Smooth muscle cell (in vitro differentiated cells): ENCODE measurements around the gene IFT20. TPM values are rescaled to one million over a fixed set of nuclear protein-coding genes. Genes with fewer than 3 reads are reported as not detected.

Experiments
- DNase-seq: peaks from one replicate; lab custom pipeline; 2025; ENCODE audit not compliant: unreplicated experiment; lab: John Stamatoyannopoulos, UW
- H2AFZ ChIP-seq: fragments of 200-600 bp; sonication (generic); 2 replicates; pipeline ENCODE4 v1.6.0; 2016; ENCODE audit warnings: antibody characterized with exemption, low read depth, mild to moderate bottlenecking
- H3F3A ChIP-seq: fragments of 200-600 bp; sonication (generic); 2 replicates; pipeline ENCODE4 v1.6.0; 2017; ENCODE audit warnings: antibody characterized with exemption, low read depth
- H3K27ac ChIP-seq: fragments of 200-600 bp; sonication (generic); 2 replicates; pipeline ENCODE4 v1.5.1; 2016; ENCODE audit warnings: low read depth, mild to moderate bottlenecking
- H3K27me3 ChIP-seq: fragments of 200-600 bp; sonication (generic); 2 replicates; pipeline ENCODE4 v1.6.1; 2016; ENCODE audit warnings: low read depth, mild to moderate bottlenecking
- H3K36me3 ChIP-seq: fragments of 200-600 bp; sonication (generic); 2 replicates; pipeline ENCODE4 v1.5.1; 2016; ENCODE audit warnings: low read depth
- H3K4me1 ChIP-seq: fragments of 200-600 bp; sonication (generic); 2 replicates; pipeline ENCODE4 v1.5.1; 2016; ENCODE audit warnings: low read depth
- H3K4me2 ChIP-seq: fragments of 200-600 bp; sonication (generic); 2 replicates; pipeline ENCODE4 v1.6.0; 2016; ENCODE audit warnings: mild to moderate bottlenecking
- H3K4me3 ChIP-seq: fragments of 200-600 bp; sonication (generic); 2 replicates; pipeline ENCODE4 v1.5.1; 2016; ENCODE audit warnings: mild to moderate bottlenecking
- H3K79me2 ChIP-seq: fragments of 200-600 bp; sonication (generic); 2 replicates; pipeline ENCODE4 v1.6.0; 2016; ENCODE audit warnings: low read depth, mild to moderate bottlenecking
- H3K9ac ChIP-seq: fragments of 200-600 bp; sonication (generic); 2 replicates; pipeline ENCODE4 v1.6.0; 2016; ENCODE audit warnings: low read depth
- H3K9me3 ChIP-seq: fragments of 200-600 bp; sonication (generic); replicated peaks from 2 replicates; pipeline ENCODE4 v1.5.1; 2016; ENCODE audit warnings: low read depth
- H4K20me1 ChIP-seq: fragments of 200-600 bp; sonication (generic); 2 replicates; pipeline ENCODE4 v1.6.0; 2016; ENCODE audit warnings: low read depth
- CTCF ChIP-seq: fragments of 200-600 bp; sonication (generic); IDR thresholded peaks from 2 replicates; pipeline ENCODE4 v1.5.1; 2017; ENCODE audit warnings: borderline replicate concordance, mild to moderate bottlenecking, antibody characterized with exemption; ENCODE audit not compliant: insufficient read depth, poor library complexity, severe bottlenecking
- WGBS: methylation state at CpG from one replicate; pipeline ENCODE4 v1.1.7; 2016; ENCODE audit warnings: low lambda C conversion rate; 5-methylcytosine and 5-hydroxymethylcytosine counted together
- polyA plus RNA-seq: library from polyadenylated mRNA; unstranded; fragments of >200 nt; fragmentation: Nextera tagmentation; extraction: Ambion mirVana; gene quantifications from 2 replicates; pipeline ENCODE4 v1.2.1, GENCODE V29; 2016
- total RNA-seq: library from RNA; depleted of rRNA; stranded (reverse); fragments of >200 nt; gene quantifications from 2 replicates; pipeline ENCODE4 v1.2.3, GENCODE V29; 2014

IFT20 gene
- total and polyA plus RNA-seq, 2 experiments from 2014 or later, result 49.8 to 88.9 TPM

- no peaks in the 10 kb centered on the region for H3K9me3 ChIP-seq
- no peak for DNase-seq
- 91% methylated on average over 3 of the region's 3 CpGs for WGBS
- no peaks in the 10 kb centered on the region for H4K20me1 ChIP-seq
- no peaks in the 10 kb centered on the region for H3F3A ChIP-seq
- no peak overlapping the region for H3K27ac ChIP-seq
- H3K4me1 ChIP-seq, result peaks cover 8% of the 10 kb centered on the region
- H3K4me3 ChIP-seq, result no peak overlapping the region
- no peak overlapping the region for H2AFZ ChIP-seq
- TF ChIP-seq CTCF, result no peak
- H3K79me2 ChIP-seq, result no peaks in the 10 kb centered on the region
- H3K36me3 ChIP-seq, result peaks cover 5% of the 10 kb centered on the region
- no peaks in the 10 kb centered on the region for H3K27me3 ChIP-seq
- no peak overlapping the region for H3K9ac ChIP-seq
- no peak overlapping the region for H3K4me2 ChIP-seq
Measured at GRCh38 chr17:28365487-28365886, 30.2 kb upstream of the IFT20 start.

- no peak for DNase-seq
- no peak within 1 kb of the TSS for H3K9ac ChIP-seq
- no peaks in the 10 kb centered on the region for H4K20me1 ChIP-seq
- H3K9me3 ChIP-seq, result no peaks in the 10 kb centered on the region
- H3K4me1 ChIP-seq, result peaks cover 3% of the 10 kb centered on the region
- no peaks in the 10 kb centered on the region for H3K79me2 ChIP-seq
- no peaks in the 10 kb centered on the region for H3F3A ChIP-seq
- no peak within 1 kb of the TSS for H2AFZ ChIP-seq
- 96% methylated on average over 12 of the region's 13 CpGs for WGBS
- no peak for TF ChIP-seq CTCF
- H3K4me3 ChIP-seq, result no peak within 1 kb of the TSS
- H3K4me2 ChIP-seq, result no peak within 1 kb of the TSS
- H3K27me3 ChIP-seq, result no peaks in the 10 kb centered on the region
- H3K36me3 ChIP-seq, result peaks cover 5% of the 10 kb centered on the region
- no peak within 1 kb of the TSS for H3K27ac ChIP-seq
Measured at GRCh38 chr17:28364665-28365363, 29.5 kb upstream of the IFT20 start, which contains the start of gene SEBOX. TSS of gene SEBOX (minus strand) at chr17:28365199. CDS start at chr17:28365151, 48 bp downstream.

- Histone ChIP-seq H3K79me2 (no peaks in the 10 kb centered on the region), H3K4me2 (no peak overlapping the region), H3K4me1 (no peaks in the 10 kb centered on the region), H3K9me3 (no peaks in the 10 kb centered on the region), H4K20me1 (no peaks in the 10 kb centered on the region), H3K4me3 (no peak overlapping the region), H3K27ac (no peak overlapping the region), H3K36me3 (peaks cover 9% of the 10 kb centered on the region), H3F3A (no peaks in the 10 kb centered on the region), H3K27me3 (no peaks in the 10 kb centered on the region), H3K9ac (no peak overlapping the region), H2AFZ (no peak overlapping the region)
- TF ChIP-seq CTCF, result no peak
- DNase-seq, result no peak
- 99% methylated on average over 8 of the region's 8 CpGs for WGBS
Measured at GRCh38 chr17:28363776-28364650, 28.7 kb upstream of the IFT20 start.
